Effector memory CD8-positive, alpha-beta T cell (primary cell): ENCODE measurements around the gene SLC29A2.

Source experiments
- ATAC-seq: fragments of 150-1000 bp; cut with Tn5 transposase; replicated peaks from 2 replicates; pipeline ENCODE4 v1.10.0; 2021; ENCODE audit warnings: mild to moderate bottlenecking, moderate library complexity
- DNase-seq, 3 experiments: peaks; one replicate each; pipeline ENCODE4 v3.0.0; 2021
- H3K27ac Mint-ChIP-seq, 2 donors: one replicate each; pipeline ENCODE4 v1.8.0; 2022; ENCODE audit warnings: mild to moderate bottlenecking in 2 of 2, mixed read lengths in 2 of 2, moderate library complexity in 2 of 2
- H3K27me3 Mint-ChIP-seq, 2 donors: one replicate each; pipeline ENCODE4 v1.8.0; 2022; ENCODE audit warnings: mixed read lengths in 2 of 2
- H3K36me3 Mint-ChIP-seq: one replicate; pipeline ENCODE4 v1.8.0; 2022; ENCODE audit warnings: mild to moderate bottlenecking, moderate library complexity, mixed read lengths; ENCODE audit not compliant: insufficient read depth
- H3K4me1 Mint-ChIP-seq, 2 donors: one replicate each; pipeline ENCODE4 v1.8.0; 2022; ENCODE audit warnings: low read depth in 2 of 2, mixed read lengths in 2 of 2
- H3K4me3 Mint-ChIP-seq, 2 donors: one replicate each; pipeline ENCODE4 v1.8.0; 2022; ENCODE audit warnings: mild to moderate bottlenecking in 2 of 2, mixed read lengths in 2 of 2, moderate library complexity in 2 of 2
- H3K9me3 Mint-ChIP-seq, 2 donors: one replicate each; pipeline ENCODE4 v1.8.0; 2022; ENCODE audit warnings: mixed read lengths in 2 of 2

SLC29A2 gene

GRCh38 chr11:66312549-66313320 is 58.8 kb downstream of the SLC29A2 start:
- Mint-ChIP-seq H3K4me1 (peaks cover 16 to 18% of the 10 kb centered on the region in 2 donors), H3K36me3 (peaks cover 18% of the 10 kb centered on the region), H3K4me3 (peak overlapping the region; percentile 74 to 87), H3K9me3 (no peaks in the 10 kb centered on the region), H3K27ac (peak overlapping the region; percentile 68 to 97), H3K27me3 (peaks cover 0 to 3% of the 10 kb centered on the region in 2 donors)
- peak; percentile 66 for ATAC-seq
- DNase-seq, result peak; percentile 97 to 100 (median 98)
